Common myeloid progenitor, CD34-positive (primary cell): ENCODE data around the gene ADM.

Experiments
- CTCF ChIA-PET: fragments of 350-600 bp; sonication (Branson Sonifier 250); formaldehyde crosslinking; loops from one replicate; lab custom pipeline; 2021; ENCODE audit warnings: antibody characterized with exemption; lab: Charles Lee
- POLR2A ChIA-PET: fragments of 350-600 bp; sonication (Branson Sonifier 250); formaldehyde crosslinking; loops from one replicate; lab custom pipeline; 2021; ENCODE audit warnings: antibody characterized with exemption; lab: Charles Lee
- DNase-seq, 3 donors: peaks; one replicate each; pipeline versions ENCODE4 v3.0.0 to v3.0.0-alpha.2; 2013
- H3K27ac ChIP-seq, 2 experiments: 1 replicate in 1 of 2; 2 replicates in 1 of 2; pipeline ENCODE4 v1.7.0; 2013; ENCODE audit warnings: inconsistent platforms in 2 of 2, low read length in 2 of 2, mild to moderate bottlenecking in 2 of 2, low read depth in 1 of 2, moderate library complexity in 1 of 2; ENCODE audit not compliant: severe bottlenecking in 2 of 2, insufficient read depth in 1 of 2, poor library complexity in 1 of 2
- H3K27me3 ChIP-seq, 5 experiments: replicated peaks in 2 of 5; 1 replicate in 3 of 5; 2 replicates in 2 of 5; pipeline versions ENCODE4 v1.6.1 to v1.7.0; 2013; ENCODE audit warnings: low read length in 4 of 5, mild to moderate bottlenecking in 2 of 5, moderate library complexity in 2 of 5, inconsistent platforms in 1 of 5; ENCODE audit not compliant: insufficient read depth in 5 of 5, control insufficient read depth in 4 of 5
- H3K36me3 ChIP-seq, 4 experiments: 1 replicate in 2 of 4; 2 replicates in 2 of 4; pipeline versions ENCODE4 v1.6.1 to v1.7.0; 2013; ENCODE audit warnings: low read length in 3 of 4, control low read depth in 1 of 4, mild to moderate bottlenecking in 1 of 4; ENCODE audit not compliant: control insufficient read depth in 4 of 4, insufficient read depth in 4 of 4
- H3K4me1 ChIP-seq, 4 experiments: 1 replicate in 3 of 4; 2 replicates in 1 of 4; pipeline versions ENCODE4 v1.6.1 to v1.7.1; 2013; ENCODE audit warnings: low read length in 3 of 4, mild to moderate bottlenecking in 3 of 4, control low read depth in 1 of 4, inconsistent platforms in 1 of 4, moderate library complexity in 1 of 4; ENCODE audit not compliant: control insufficient read depth in 4 of 4, insufficient read depth in 4 of 4; ENCODE audit errors: control extremely low read depth in 1 of 4
- H3K4me3 ChIP-seq, 7 experiments: 1 replicate in 4 of 7; 2 replicates in 3 of 7; pipeline versions ENCODE4 v1.5.1 to v1.7.0; 2013; ENCODE audit warnings: mild to moderate bottlenecking in 7 of 7, low read length in 6 of 7, moderate library complexity in 6 of 7, inconsistent platforms in 2 of 7, low read depth in 2 of 7, control low read depth in 1 of 7; ENCODE audit not compliant: insufficient read depth in 4 of 7, control insufficient read depth in 1 of 7; ENCODE audit errors: extremely low read depth in 1 of 7
- H3K9me3 ChIP-seq, 5 experiments: 1 replicate in 4 of 5; 2 replicates in 1 of 5; pipeline versions ENCODE4 v1.6.1 to v1.7.1; 2013; ENCODE audit warnings: low read length in 4 of 5, mild to moderate bottlenecking in 2 of 5, inconsistent platforms in 1 of 5, low read depth in 1 of 5, moderate library complexity in 1 of 5; ENCODE audit not compliant: control insufficient read depth in 4 of 5, insufficient read depth in 2 of 5; ENCODE audit errors: control extremely low read depth in 1 of 5
- WGBS: methylation state at CpG from one replicate; pipeline ENCODE4 v1.1.5; 2013; ENCODE audit not compliant: insufficient coverage; 5-methylcytosine and 5-hydroxymethylcytosine counted together

Gene ADM

GRCh38 chr11:10282117-10282516, 22.8 kb upstream of the ADM start:
- peaks cover 0 to 7% (median 5%) of the 10 kb centered on the region in 4 experiments for H3K4me1 ChIP-seq
- H3K36me3 ChIP-seq = no peaks in the 10 kb centered on the region
- H3K27ac ChIP-seq = no peak overlapping the region
- H3K4me3 ChIP-seq = no peak overlapping the region
- no peaks in the 10 kb centered on the region for H3K27me3 ChIP-seq
- no peaks in the 10 kb centered on the region for H3K9me3 ChIP-seq
- ChIA-PET POLR2A (no interaction called here), CTCF (interaction anchor here (2.4 kb wide), 1 partner anchor 17 kb away, joined by 5 read pairs; no protein-coding TSS in a partner anchor)
- no peak for DNase-seq

GRCh38 chr11:10283991-10284390, 20.9 kb upstream of the ADM start:
- Histone ChIP-seq H3K27ac (no peak overlapping the region), H3K4me3 (no peak overlapping the region), H3K36me3 (no peaks in the 10 kb centered on the region), H3K9me3 (no peaks in the 10 kb centered on the region), H3K27me3 (no peaks in the 10 kb centered on the region), H3K4me1 (peaks cover 0 to 24% (median 12%) of the 10 kb centered on the region in 4 experiments)
- no CpG with 5 or more reads among the region's 1 CpG for WGBS
- no peak for DNase-seq
- ChIA-PET POLR2A (no interaction called here), CTCF (interaction anchor here (0.7 to 1.3 kb wide), 4 partner anchors 11 to 74 kb away, joined by 3 read pairs; no protein-coding TSS in a partner anchor)

GRCh38 chr11:10285148-10285802, 19.6 kb upstream of the ADM start:
- DNase-seq = peak in 1 of 3 donors; percentile 26
- Histone ChIP-seq H3K4me3 (no peak overlapping the region), H3K9me3 (no peaks in the 10 kb centered on the region), H3K27ac (no peak overlapping the region), H3K36me3 (no peaks in the 10 kb centered on the region), H3K4me1 (peaks cover 0 to 36% (median 15%) of the 10 kb centered on the region in 4 experiments), H3K27me3 (no peaks in the 10 kb centered on the region)
- CTCF ChIA-PET = interaction anchor here (1.2 kb wide), 2 partner anchors 22 to 77 kb away, joined by 3 read pairs; no protein-coding TSS in a partner anchor
- POLR2A ChIA-PET = interaction anchor here (0.7 kb wide), 1 partner anchor 75 kb away, joined by 3 read pairs; no protein-coding TSS in a partner anchor
- WGBS = 89% methylated on average over 4 of the region's 4 CpGs

- no peak overlapping the region for H3K4me3 ChIP-seq
- ChIA-PET CTCF (interaction anchor here (1.4 kb wide), 1 partner anchor 11 kb away, joined by 4 read pairs; no protein-coding TSS in a partner anchor), POLR2A (interaction anchor here (0.6 kb wide), 1 partner anchor 31 kb away, joined by 6 read pairs; no protein-coding TSS in a partner anchor)
- peaks cover 0 to 40% (median 15%) of the 10 kb centered on the region in 4 experiments for H3K4me1 ChIP-seq
- no peak for DNase-seq
- 95% methylated on average over 3 of the region's 3 CpGs for WGBS
- H3K9me3 ChIP-seq = no peaks in the 10 kb centered on the region
- no peak overlapping the region for H3K27ac ChIP-seq
- H3K36me3 ChIP-seq = no peaks in the 10 kb centered on the region
- no peaks in the 10 kb centered on the region for H3K27me3 ChIP-seq
These were observed 17.7 kb upstream of the ADM start for GRCh38 chr11:10287140-10287539.

GRCh38 chr11:10287766-10288715, 16.8 kb upstream of the ADM start:
- no peaks in the 10 kb centered on the region for H3K27me3 ChIP-seq
- DNase-seq = peak in 2 of 3 donors; percentile 72 to 87
- H3K4me3 ChIP-seq = no peak overlapping the region
- no peak overlapping the region for H3K27ac ChIP-seq
- H3K9me3 ChIP-seq = no peaks in the 10 kb centered on the region
- H3K36me3 ChIP-seq = no peaks in the 10 kb centered on the region
- ChIA-PET POLR2A (no interaction called here), CTCF (interaction anchor here (0.9 to 1.6 kb wide), 7 partner anchors 10 to 80 kb away, joined by 3 to 12 read pairs (median 5); no protein-coding TSS in a partner anchor)
- WGBS = 56% methylated on average over 9 of the region's 9 CpGs
- peaks cover 5 to 47% (median 18%) of the 10 kb centered on the region in 4 experiments for H3K4me1 ChIP-seq

GRCh38 chr11:10288881-10289764, 15.8 kb upstream of the ADM start:
- ChIA-PET POLR2A (no interaction called here), CTCF (interaction anchor here (1.2 to 1.6 kb wide), 7 partner anchors 12 to 80 kb away, joined by 3 to 12 read pairs (median 3); no protein-coding TSS in a partner anchor)
- 93% methylated on average over 15 of the region's 24 CpGs for WGBS
- no peak overlapping the region for H3K4me3 ChIP-seq
- no peaks in the 10 kb centered on the region for H3K36me3 ChIP-seq
- no peaks in the 10 kb centered on the region for H3K9me3 ChIP-seq
- DNase-seq = no peak
- no peak overlapping the region for H3K27ac ChIP-seq
- peaks cover 8 to 53% (median 23%) of the 10 kb centered on the region in 4 experiments for H3K4me1 ChIP-seq
- H3K27me3 ChIP-seq = no peaks in the 10 kb centered on the region
